Epithelial cell of alveolus of lung (primary cell): ENCODE measurements around the gene GPAT3. TPM values are rescaled to one million over a fixed set of nuclear protein-coding genes. Genes with fewer than 3 reads are reported as not detected.

Experiments used
- total RNA-seq: library from RNA; depleted of rRNA; stranded (reverse); fragments of >200 nt; gene quantifications from 2 replicates; pipeline ENCODE4 v1.2.1, GENCODE V29; 2015

GPAT3 gene
- 2.6 and 4.2 TPM in 2 replicates for total RNA-seq

GRCh38 chr4:83535520-83536361 is at the start of gene GPAT3:
Gene GPAT3 (plus strand): TSS chr4:83536108. CDS start chr4:83536623, 515 bp downstream.

Other genes starting within 250 kb of the GPAT3 start
- 0.52 and 0.64 TPM in 2 replicates for gene HPSE, start 201.3 kb upstream of the GPAT3 start, total RNA-seq
- 4.3 and 12.6 TPM in 2 replicates for gene HELQ, start 80.3 kb upstream of the GPAT3 start, total RNA-seq
- gene MRPS18C, start 80.0 kb upstream of the GPAT3 start, total RNA-seq: 16.5 and 29.7 TPM in 2 replicates
- 15.4 and 17.7 TPM in 2 replicates for gene ABRAXAS1, start 51.0 kb upstream of the GPAT3 start, total RNA-seq